GM19463 (cell line): ENCODE data around the gene UBQLNL.

Experiments used
- ATAC-seq: cut with Tn5 transposase; IDR thresholded peaks from one replicate; pipeline ENCODE4 v1.9.1; 2021; ENCODE audit warnings: mild to moderate bottlenecking, moderate library complexity; ENCODE audit not compliant: unreplicated experiment

UBQLNL gene

GRCh38 chr11:5516599-5516998, at the start of gene UBQLNL:
Gene UBQLNL (minus strand): TSS chr11:5516699. CDS start chr11:5516441, 258 bp downstream.
- no peak for ATAC-seq

- ATAC-seq: no peak
Observed at GRCh38 chr11:5564259-5565019, 47.9 kb upstream of the UBQLNL start.

- ATAC-seq: no peak
Observed at GRCh38 chr11:5557751-5558150, 41.3 kb upstream of the UBQLNL start.

- ATAC-seq: no peak
Observed at GRCh38 chr11:5556596-5557188, 40.2 kb upstream of the UBQLNL start.

GRCh38 chr11:5553343-5553742, 36.8 kb upstream of the UBQLNL start:
- no peak for ATAC-seq

GRCh38 chr11:5550440-5551095, 34.1 kb upstream of the UBQLNL start:
- ATAC-seq: peak; percentile 69

- no peak for ATAC-seq
Observed at GRCh38 chr11:5548440-5548839, 31.9 kb upstream of the UBQLNL start, which contains the start of gene OR52H1. Gene OR52H1 (minus strand): TSS chr11:5548540. CDS start chr11:5545505, 3,035 bp downstream.

GRCh38 chr11:5547982-5548381, 31.5 kb upstream of the UBQLNL start:
- peak; percentile 65 for ATAC-seq

- ATAC-seq: no peak
Observed at GRCh38 chr11:5546457-5546856, 30.0 kb upstream of the UBQLNL start.

- ATAC-seq: no peak
Observed at GRCh38 chr11:5541427-5541826, 24.9 kb upstream of the UBQLNL start.

- no peak for ATAC-seq
Observed at GRCh38 chr11:5536482-5536881, 20.0 kb upstream of the UBQLNL start.

GRCh38 chr11:5534046-5534445, 17.5 kb upstream of the UBQLNL start:
- ATAC-seq: no peak

- ATAC-seq: no peak
Observed at GRCh38 chr11:5531053-5531831, 14.7 kb upstream of the UBQLNL start.

- no peak for ATAC-seq
Observed at GRCh38 chr11:5528495-5528894, 12.0 kb upstream of the UBQLNL start.

- ATAC-seq: no peak
Observed at GRCh38 chr11:5527716-5528115, 11.2 kb upstream of the UBQLNL start.

GRCh38 chr11:5524756-5525155, 8.3 kb upstream of the UBQLNL start:
- ATAC-seq: no peak

GRCh38 chr11:5522308-5522707, 5.8 kb upstream of the UBQLNL start:
- ATAC-seq: no peak

GRCh38 chr11:5521540-5521939, 5.0 kb upstream of the UBQLNL start:
- no peak for ATAC-seq

- no peak for ATAC-seq
Observed at GRCh38 chr11:5514841-5515240, 1.7 kb downstream of the UBQLNL start.

GRCh38 chr11:5509803-5510202, 6.7 kb downstream of the UBQLNL start, which contains the start of gene UBQLN3:
Gene UBQLN3 (minus strand): TSS chr11:5509957. CDS start chr11:5509558, 399 bp downstream.
- ATAC-seq: no peak

GRCh38 chr11:5508605-5509004, 7.9 kb downstream of the UBQLNL start:
- ATAC-seq: no peak
